Stimulated activated naive CD8-positive, alpha-beta T cell treated with anti-CD3 and anti-CD28 coated beads, Interleukin-15, amount 100 ng/mL, for 72 hours (primary cell): ENCODE measurements around the gene SLC4A5.
"Not testable (repeated sequence)": the region's sequence is repeated elsewhere in the genome, so short reads cannot be mapped to it uniquely, and the experiment has no call there.

Source experiments
- ATAC-seq: fragments of 150-1000 bp; cut with Tn5 transposase; 2 replicates; pipeline ENCODE4 v1.10.0; 2021; ENCODE audit warnings: mild to moderate bottlenecking, moderate library complexity
- DNase-seq, 2 donors: peaks; one replicate each; pipeline ENCODE4 v3.0.0; 2021 to 2022
- H3K27ac Mint-ChIP-seq, 2 donors: one replicate each; pipeline ENCODE4 v1.8.0; 2022; ENCODE audit warnings: mild to moderate bottlenecking in 2 of 2, mixed read lengths in 2 of 2, moderate library complexity in 2 of 2
- H3K27me3 Mint-ChIP-seq: one replicate; pipeline ENCODE4 v1.8.0; 2022; ENCODE audit warnings: mixed read lengths
- H3K4me1 Mint-ChIP-seq: one replicate; pipeline ENCODE4 v1.8.0; 2022; ENCODE audit warnings: mild to moderate bottlenecking, mixed read lengths
- H3K4me3 Mint-ChIP-seq, 2 donors: one replicate each; pipeline ENCODE4 v1.8.0; 2022; ENCODE audit warnings: mild to moderate bottlenecking in 2 of 2, mixed read lengths in 2 of 2, moderate library complexity in 1 of 2
- H3K9me3 Mint-ChIP-seq, 2 donors: one replicate each; pipeline ENCODE4 v1.8.0; 2022; ENCODE audit warnings: mixed read lengths in 2 of 2

Gene SLC4A5

GRCh38 chr2:74373985-74374384 lies 30.8 kb upstream of the SLC4A5 start:
- peaks cover 21% of the 10 kb centered on the region for H3K4me1 Mint-ChIP-seq
- ATAC-seq (no peak), DNase-seq (no peak)
- H3K9me3 Mint-ChIP-seq, result no peaks in the 10 kb centered on the region
- no peaks in the 10 kb centered on the region for H3K27me3 Mint-ChIP-seq
- no peak overlapping the region for H3K4me3 Mint-ChIP-seq
- H3K27ac Mint-ChIP-seq, result no peak overlapping the region

GRCh38 chr2:74373221-74373676 lies 30.0 kb upstream of the SLC4A5 start:
- H3K4me3 Mint-ChIP-seq, result no peak overlapping the region
- H3K27me3 Mint-ChIP-seq, result no peaks in the 10 kb centered on the region
- DNase-seq (no peak), ATAC-seq (no peak)
- no peak overlapping the region for H3K27ac Mint-ChIP-seq
- H3K4me1 Mint-ChIP-seq, result peaks cover 14% of the 10 kb centered on the region
- H3K9me3 Mint-ChIP-seq, result no peaks in the 10 kb centered on the region

GRCh38 chr2:74372674-74373073 lies 29.5 kb upstream of the SLC4A5 start:
- peaks cover 9% of the 10 kb centered on the region for H3K4me1 Mint-ChIP-seq
- ATAC-seq (no peak), DNase-seq (no peak)
- no peaks in the 10 kb centered on the region for H3K9me3 Mint-ChIP-seq
- H3K27me3 Mint-ChIP-seq, result no peaks in the 10 kb centered on the region
- peak overlapping the region in 1 of 2 donors; percentile 23 for H3K27ac Mint-ChIP-seq
- no peak overlapping the region for H3K4me3 Mint-ChIP-seq

GRCh38 chr2:74371421-74371820 lies 28.2 kb upstream of the SLC4A5 start:
- Mint-ChIP-seq H3K4me1 (peaks cover 9% of the 10 kb centered on the region), H3K9me3 (no peaks in the 10 kb centered on the region), H3K4me3 (no peak overlapping the region), H3K27me3 (no peaks in the 10 kb centered on the region), H3K27ac (peak overlapping the region in 1 of 2 donors; percentile 5)
- no peak for DNase-seq
- no peak for ATAC-seq

- no peak for DNase-seq
- H3K27ac Mint-ChIP-seq, result no peak overlapping the region
- H3K9me3 Mint-ChIP-seq, result no peaks in the 10 kb centered on the region
- no peaks in the 10 kb centered on the region for H3K27me3 Mint-ChIP-seq
- H3K4me3 Mint-ChIP-seq, result no peak overlapping the region
- ATAC-seq, result no peak
- H3K4me1 Mint-ChIP-seq, result no peaks in the 10 kb centered on the region
These were observed 26.8 kb upstream of the SLC4A5 start for GRCh38 chr2:74369976-74370375.

GRCh38 chr2:74368499-74368898 lies 25.3 kb upstream of the SLC4A5 start:
- no peaks in the 10 kb centered on the region for H3K27me3 Mint-ChIP-seq
- H3K4me3 Mint-ChIP-seq, result no peak overlapping the region
- peak overlapping the region; percentile 18 to 77 for H3K27ac Mint-ChIP-seq
- H3K9me3 Mint-ChIP-seq, result no peaks in the 10 kb centered on the region
- no peak for ATAC-seq
- H3K4me1 Mint-ChIP-seq, result no peaks in the 10 kb centered on the region
- DNase-seq, result no peak

GRCh38 chr2:74367789-74368188 lies 24.6 kb upstream of the SLC4A5 start:
- no peaks in the 10 kb centered on the region for H3K9me3 Mint-ChIP-seq
- DNase-seq, result no peak
- H3K4me1 Mint-ChIP-seq, result no peaks in the 10 kb centered on the region
- no peaks in the 10 kb centered on the region for H3K27me3 Mint-ChIP-seq
- no peak for ATAC-seq
- H3K27ac Mint-ChIP-seq, result no peak overlapping the region
- H3K4me3 Mint-ChIP-seq, result no peak overlapping the region

GRCh38 chr2:74366036-74366435 lies 22.8 kb upstream of the SLC4A5 start:
- H3K27ac Mint-ChIP-seq, result no peak overlapping the region

GRCh38 chr2:74364533-74365505 lies 21.6 kb upstream of the SLC4A5 start:
- no peak overlapping the region for H3K4me3 Mint-ChIP-seq
- no peaks in the 10 kb centered on the region for H3K4me1 Mint-ChIP-seq
- H3K9me3 Mint-ChIP-seq, result no peaks in the 10 kb centered on the region
- no peaks in the 10 kb centered on the region for H3K27me3 Mint-ChIP-seq
- no peak for DNase-seq
- ATAC-seq, result no peak
- H3K27ac Mint-ChIP-seq, result peak overlapping the region in 1 of 2 donors; percentile 77

More at GRCh38 chr2:74366036-74366435, 22.8 kb upstream of the SLC4A5 start:
- DNase-seq (no peak), ATAC-seq (no peak)
- H3K27me3 Mint-ChIP-seq, result no peaks in the 10 kb centered on the region
- no peak overlapping the region for H3K4me3 Mint-ChIP-seq
- H3K4me1 Mint-ChIP-seq, result no peaks in the 10 kb centered on the region
- no peaks in the 10 kb centered on the region for H3K9me3 Mint-ChIP-seq

GRCh38 chr2:74361327-74361726 lies 18.1 kb upstream of the SLC4A5 start:
- DNase-seq (no peak), ATAC-seq (no peak)
- Mint-ChIP-seq H3K4me3 (no peak overlapping the region), H3K9me3 (no peaks in the 10 kb centered on the region), H3K27ac (no peak overlapping the region), H3K4me1 (no peaks in the 10 kb centered on the region), H3K27me3 (no peaks in the 10 kb centered on the region)

GRCh38 chr2:74357627-74358026 lies 14.4 kb upstream of the SLC4A5 start:
- ATAC-seq (no peak), DNase-seq (no peak)
- no peaks in the 10 kb centered on the region for H3K27me3 Mint-ChIP-seq
- H3K9me3 Mint-ChIP-seq, result no peaks in the 10 kb centered on the region
- H3K27ac Mint-ChIP-seq, result peak overlapping the region in 1 of 2 donors; percentile 5
- no peak overlapping the region for H3K4me3 Mint-ChIP-seq
- H3K4me1 Mint-ChIP-seq, result no peaks in the 10 kb centered on the region

- Mint-ChIP-seq H3K27ac (no peak overlapping the region), H3K4me3 (no peak overlapping the region), H3K4me1 (no peaks in the 10 kb centered on the region), H3K9me3 (no peaks in the 10 kb centered on the region), H3K27me3 (no peaks in the 10 kb centered on the region)
- DNase-seq (no peak), ATAC-seq (no peak)
These were observed 6.7 kb upstream of the SLC4A5 start for GRCh38 chr2:74349889-74350288.

GRCh38 chr2:74347742-74348141 lies 4.5 kb upstream of the SLC4A5 start:
- H3K27ac Mint-ChIP-seq, result no peak overlapping the region
- H3K4me3 Mint-ChIP-seq, result no peak overlapping the region
- no peak for ATAC-seq
- H3K27me3 Mint-ChIP-seq, result no peaks in the 10 kb centered on the region
- no peak for DNase-seq
- H3K9me3 Mint-ChIP-seq, result no peaks in the 10 kb centered on the region
- H3K4me1 Mint-ChIP-seq, result no peaks in the 10 kb centered on the region

GRCh38 chr2:74347303-74347702 lies 4.1 kb upstream of the SLC4A5 start:
- no peaks in the 10 kb centered on the region for H3K27me3 Mint-ChIP-seq
- H3K9me3 Mint-ChIP-seq, result no peaks in the 10 kb centered on the region
- ATAC-seq (no peak), DNase-seq (no peak)
- H3K4me3 Mint-ChIP-seq, result no peak overlapping the region
- no peak overlapping the region for H3K27ac Mint-ChIP-seq
- H3K4me1 Mint-ChIP-seq, result no peaks in the 10 kb centered on the region

- Mint-ChIP-seq H3K4me1 (no peaks in the 10 kb centered on the region), H3K4me3 (no peak overlapping the region), H3K27me3 (no peaks in the 10 kb centered on the region), H3K9me3 (no peaks in the 10 kb centered on the region), H3K27ac (no peak overlapping the region)
- DNase-seq (no peak), ATAC-seq (peak; percentile 57)
These were observed 2.2 kb upstream of the SLC4A5 start for GRCh38 chr2:74345272-74345943.

- not testable (repeated sequence) for H3K9me3 Mint-ChIP-seq, DNase-seq, H3K4me3 Mint-ChIP-seq, H3K27me3 Mint-ChIP-seq, H3K27ac Mint-ChIP-seq, ATAC-seq, H3K4me1 Mint-ChIP-seq
These were observed 7.0 kb downstream of the SLC4A5 start for GRCh38 chr2:74336227-74336626.
